Activated CD4-positive, alpha-beta memory T cell treated with anti-CD3 and anti-CD28 coated beads for 36 hours (primary cell): Measurements from ENCODE around the gene DYNLL2. TPM values are rescaled to one million over a fixed set of nuclear protein-coding genes. Genes with fewer than 3 reads are reported as not detected.
"Not testable (repeated sequence)": the region's sequence is repeated elsewhere in the genome, so short reads cannot be mapped to it uniquely, and the experiment has no call there.

Experiments
- CTCF ChIA-PET: fragments of 350-600 bp; sonication (Branson Sonifier 250); formaldehyde crosslinking; loops from one replicate; lab custom pipeline; 2021; ENCODE audit warnings: antibody characterized with exemption, inconsistent platforms; lab: Charles Lee
- POLR2A ChIA-PET: fragments of 350-600 bp; sonication (Branson Sonifier 250); formaldehyde crosslinking; loops from one replicate; lab custom pipeline; 2021; ENCODE audit warnings: antibody characterized with exemption; lab: Charles Lee
- DNase-seq: peaks from one replicate; pipeline ENCODE4 v3.0.0-alpha.2; 2020
- H3K27ac Mint-ChIP-seq: one replicate; pipeline ENCODE4 v1.8.0; 2021; ENCODE audit warnings: mixed read lengths
- H3K27me3 Mint-ChIP-seq: one replicate; pipeline ENCODE4 v1.8.0; 2021; ENCODE audit warnings: mixed read lengths
- H3K36me3 Mint-ChIP-seq: one replicate; pipeline ENCODE4 v1.8.0; 2021; ENCODE audit warnings: mixed read lengths
- H3K4me1 Mint-ChIP-seq: one replicate; pipeline ENCODE4 v1.8.0; 2021; ENCODE audit warnings: low read depth, mixed read lengths
- H3K4me3 Mint-ChIP-seq: one replicate; pipeline ENCODE4 v1.8.0; 2021; ENCODE audit warnings: mild to moderate bottlenecking, mixed read lengths
- H3K9me3 Mint-ChIP-seq: one replicate; pipeline ENCODE4 v1.8.0; 2021; ENCODE audit warnings: mixed read lengths
- intact Hi-C: fragments of 100-400 bp; cut with micrococcal nuclease; formaldehyde crosslinking; loops from one replicate; pipeline ENCODE4 v1.15.1; 2023
- total RNA-seq, 2 experiments: library from RNA; stranded (reverse); gene quantifications; one replicate each; pipeline ENCODE4 v1.2.3, GENCODE V29; 2021

DYNLL2 gene
- total RNA-seq, 2 experiments from 2014 or later: 24.8 to 26.8 TPM

GRCh38 chr17:58091024-58091567 lies 7.9 kb downstream of the DYNLL2 start:
- Mint-ChIP-seq H3K9me3 (no peaks in the 10 kb centered on the region), H3K4me1 (peaks cover 35% of the 10 kb centered on the region), H3K4me3 (no peak overlapping the region), H3K27ac (no peak overlapping the region), H3K27me3 (no peaks in the 10 kb centered on the region), H3K36me3 (peaks cover 44% of the 10 kb centered on the region)
- ChIA-PET CTCF (no interaction called here), POLR2A (no interaction called here)
- intact Hi-C loops: no loop called here
- DNase-seq: no peak

GRCh38 chr17:58092101-58092796 lies 9.0 kb downstream of the DYNLL2 start:
- ChIA-PET CTCF (no interaction called here), POLR2A (no interaction called here)
- no peak for DNase-seq
- Mint-ChIP-seq H3K4me3 (no peak overlapping the region), H3K4me1 (peaks cover 23% of the 10 kb centered on the region), H3K36me3 (peaks cover 43% of the 10 kb centered on the region), H3K9me3 (no peaks in the 10 kb centered on the region), H3K27me3 (no peaks in the 10 kb centered on the region), H3K27ac (no peak overlapping the region)
- intact Hi-C loops: no loop called here

GRCh38 chr17:58092797-58093385 lies 9.7 kb downstream of the DYNLL2 start:
- POLR2A ChIA-PET: no interaction called here
- Mint-ChIP-seq H3K27me3 (no peaks in the 10 kb centered on the region), H3K9me3 (no peaks in the 10 kb centered on the region), H3K27ac (no peak overlapping the region), H3K4me3 (no peak overlapping the region), H3K4me1 (peaks cover 20% of the 10 kb centered on the region), H3K36me3 (peaks cover 37% of the 10 kb centered on the region)
- intact Hi-C loops: no loop called here
- DNase-seq: no peak
- CTCF ChIA-PET: no interaction called here

GRCh38 chr17:58094118-58094517 lies 10.9 kb downstream of the DYNLL2 start:
- no peak for DNase-seq
- Mint-ChIP-seq H3K4me3 (no peak overlapping the region), H3K36me3 (peaks cover 25% of the 10 kb centered on the region), H3K9me3 (no peaks in the 10 kb centered on the region), H3K27ac (no peak overlapping the region), H3K4me1 (peaks cover 13% of the 10 kb centered on the region), H3K27me3 (no peaks in the 10 kb centered on the region)
- ChIA-PET CTCF (no interaction called here), POLR2A (no interaction called here)
- intact Hi-C loops: no loop called here

GRCh38 chr17:58096892-58097291 lies 13.7 kb downstream of the DYNLL2 start:
- peaks cover 3% of the 10 kb centered on the region for H3K4me1 Mint-ChIP-seq
- H3K4me3 Mint-ChIP-seq: no peak overlapping the region
- ChIA-PET CTCF (interaction anchor here (1.1 kb wide), 1 partner anchor 17 kb away, joined by 3 read pairs; no protein-coding TSS in a partner anchor), POLR2A (no interaction called here)
- H3K27ac Mint-ChIP-seq: no peak overlapping the region
- H3K27me3 Mint-ChIP-seq: no peaks in the 10 kb centered on the region
- no peak for DNase-seq
- no peaks in the 10 kb centered on the region for H3K9me3 Mint-ChIP-seq
- H3K36me3 Mint-ChIP-seq: peaks cover 8% of the 10 kb centered on the region
- intact Hi-C loops: no loop called here

- intact Hi-C loops: no loop called here
- peaks cover 3% of the 10 kb centered on the region for H3K4me1 Mint-ChIP-seq
- ChIA-PET CTCF (interaction anchor here (1.1 kb wide), 1 partner anchor 16 kb away, joined by 3 read pairs; no protein-coding TSS in a partner anchor), POLR2A (no interaction called here)
- DNase-seq: no peak
- no peaks in the 10 kb centered on the region for H3K27me3 Mint-ChIP-seq
- H3K36me3 Mint-ChIP-seq: peaks cover 3% of the 10 kb centered on the region
- H3K27ac Mint-ChIP-seq: no peak overlapping the region
- no peak overlapping the region for H3K4me3 Mint-ChIP-seq
- H3K9me3 Mint-ChIP-seq: no peaks in the 10 kb centered on the region
These were observed 14.3 kb downstream of the DYNLL2 start for GRCh38 chr17:58097384-58098088.

- ChIA-PET CTCF (interaction anchor here (1.9 kb wide), 2 partner anchors 12 to 101 kb away, joined by 4 to 8 read pairs; no protein-coding TSS in a partner anchor), POLR2A (no interaction called here)
- H3K4me3 Mint-ChIP-seq: no peak overlapping the region
- intact Hi-C loops: no loop called here
- no peaks in the 10 kb centered on the region for H3K27me3 Mint-ChIP-seq
- H3K27ac Mint-ChIP-seq: no peak overlapping the region
- no peak for DNase-seq
- H3K9me3 Mint-ChIP-seq: no peaks in the 10 kb centered on the region
- peaks cover 3% of the 10 kb centered on the region for H3K4me1 Mint-ChIP-seq
- no peaks in the 10 kb centered on the region for H3K36me3 Mint-ChIP-seq
These were observed 17.3 kb downstream of the DYNLL2 start for GRCh38 chr17:58100506-58100905.

- CTCF ChIA-PET: interaction anchor here (0.6 to 1.9 kb wide), 3 partner anchors 10 to 269 kb away, joined by 3 to 8 read pairs (median 4); no protein-coding TSS in a partner anchor
- H3K27me3 Mint-ChIP-seq, H3K27ac Mint-ChIP-seq, POLR2A ChIA-PET, intact Hi-C loops, DNase-seq, H3K9me3 Mint-ChIP-seq, H3K4me3 Mint-ChIP-seq, H3K4me1 Mint-ChIP-seq, H3K36me3 Mint-ChIP-seq: not testable (repeated sequence)
These were observed 18.7 kb downstream of the DYNLL2 start for GRCh38 chr17:58101898-58102297.

- no peaks in the 10 kb centered on the region for H3K36me3 Mint-ChIP-seq
- POLR2A ChIA-PET: no interaction called here
- intact Hi-C loops: no loop called here
- no peaks in the 10 kb centered on the region for H3K9me3 Mint-ChIP-seq
- no peaks in the 10 kb centered on the region for H3K27me3 Mint-ChIP-seq
- H3K4me3 Mint-ChIP-seq: no peak overlapping the region
- no peaks in the 10 kb centered on the region for H3K4me1 Mint-ChIP-seq
- DNase-seq: no peak
- CTCF ChIA-PET: no interaction called here
- no peak overlapping the region for H3K27ac Mint-ChIP-seq
These were observed 21.9 kb downstream of the DYNLL2 start for GRCh38 chr17:58105093-58105492.

- H3K36me3 Mint-ChIP-seq: no peaks in the 10 kb centered on the region
- no peaks in the 10 kb centered on the region for H3K4me1 Mint-ChIP-seq
- no peak overlapping the region for H3K4me3 Mint-ChIP-seq
- ChIA-PET CTCF (interaction anchor here (2.2 kb wide), 1 partner anchor 249 kb away, joined by 8 read pairs; no protein-coding TSS in a partner anchor), POLR2A (no interaction called here)
- intact Hi-C loops: no loop called here
- H3K27ac Mint-ChIP-seq: no peak overlapping the region
- no peaks in the 10 kb centered on the region for H3K9me3 Mint-ChIP-seq
- no peak for DNase-seq
- peaks cover 2% of the 10 kb centered on the region for H3K27me3 Mint-ChIP-seq
These were observed 24.1 kb downstream of the DYNLL2 start for GRCh38 chr17:58107306-58107705.

GRCh38 chr17:58109197-58109596 lies 26.0 kb downstream of the DYNLL2 start:
- no peak for DNase-seq
- H3K9me3 Mint-ChIP-seq: no peaks in the 10 kb centered on the region
- no peak overlapping the region for H3K27ac Mint-ChIP-seq
- peaks cover 4% of the 10 kb centered on the region for H3K4me1 Mint-ChIP-seq
- intact Hi-C loops: no loop called here
- ChIA-PET POLR2A (no interaction called here), CTCF (interaction anchor here (1.2 to 2.2 kb wide), 2 partner anchors 141 to 251 kb away, joined by 3 to 8 read pairs; no protein-coding TSS in a partner anchor)
- no peak overlapping the region for H3K4me3 Mint-ChIP-seq
- no peaks in the 10 kb centered on the region for H3K36me3 Mint-ChIP-seq
- H3K27me3 Mint-ChIP-seq: peaks cover 2% of the 10 kb centered on the region

GRCh38 chr17:58110012-58110411 lies 26.8 kb downstream of the DYNLL2 start:
- Mint-ChIP-seq H3K9me3 (no peaks in the 10 kb centered on the region), H3K4me3 (no peak overlapping the region), H3K36me3 (no peaks in the 10 kb centered on the region), H3K27me3 (peaks cover 2% of the 10 kb centered on the region), H3K4me1 (peaks cover 4% of the 10 kb centered on the region), H3K27ac (no peak overlapping the region)
- intact Hi-C loops: no loop called here
- POLR2A ChIA-PET: no interaction called here
- DNase-seq: no peak
- CTCF ChIA-PET: interaction anchor here (6.2 kb wide), 1 partner anchor 251 kb away, joined by 79 read pairs; no protein-coding TSS in a partner anchor
